Activated B cell treated with CpG ODN at 0.5 μM for 24 hours (primary cell): Measurements from ENCODE around the gene PRKACA. TPM values are rescaled to one million over a fixed set of nuclear protein-coding genes. Genes with fewer than 3 reads are reported as not detected.

Experiments used
- ATAC-seq: fragments of 200-7000 bp; cut with Tn5 transposase; one replicate; pipeline ENCODE4 v1.10.0; 2021; ENCODE audit warnings: low read depth, mild to moderate bottlenecking, moderate library complexity
- CTCF ChIA-PET: fragments of 350-600 bp; sonication (Branson Sonifier 250); formaldehyde crosslinking; loops from one replicate; lab custom pipeline; 2021; ENCODE audit warnings: antibody characterized with exemption; lab: Charles Lee
- POLR2A ChIA-PET: fragments of 350-600 bp; sonication (Branson Sonifier 250); formaldehyde crosslinking; loops from one replicate; lab custom pipeline; 2021; ENCODE audit warnings: antibody characterized with exemption; lab: Charles Lee
- DNase-seq: peaks from one replicate; pipeline ENCODE4 v3.0.0; 2022
- H3K27ac Mint-ChIP-seq: one replicate; pipeline ENCODE4 v1.8.0; 2020; ENCODE audit warnings: mixed read lengths
- H3K27me3 Mint-ChIP-seq: one replicate; pipeline ENCODE4 v1.8.0; 2021; ENCODE audit warnings: mixed read lengths
- H3K36me3 Mint-ChIP-seq: one replicate; pipeline ENCODE4 v1.8.0; 2021; ENCODE audit warnings: low read depth, mixed read lengths
- H3K4me1 Mint-ChIP-seq: one replicate; pipeline ENCODE4 v1.8.0; 2021; ENCODE audit warnings: mixed read lengths
- H3K4me3 Mint-ChIP-seq: one replicate; pipeline ENCODE4 v1.8.0; 2020; ENCODE audit warnings: mild to moderate bottlenecking, mixed read lengths
- H3K9me3 Mint-ChIP-seq: one replicate; pipeline ENCODE4 v1.8.0; 2020; ENCODE audit warnings: mixed read lengths
- CTCF ChIP-seq: fragments of 200-600 bp; IDR thresholded peaks from one replicate; pipeline ENCODE4 v1.8.0; 2022; ENCODE audit warnings: antibody characterized with exemption, mild to moderate bottlenecking
- intact Hi-C: fragments of 100-400 bp; cut with micrococcal nuclease; formaldehyde crosslinking; loops from one replicate; pipeline ENCODE4 v1.15.1; 2024
- total RNA-seq: library from RNA; stranded (reverse); gene quantifications from 2 replicates; pipeline ENCODE4 v1.2.3, GENCODE V29; 2022

Gene PRKACA
- total RNA-seq, 1 donor from 2014 or later = 43.7 TPM

DNA sequence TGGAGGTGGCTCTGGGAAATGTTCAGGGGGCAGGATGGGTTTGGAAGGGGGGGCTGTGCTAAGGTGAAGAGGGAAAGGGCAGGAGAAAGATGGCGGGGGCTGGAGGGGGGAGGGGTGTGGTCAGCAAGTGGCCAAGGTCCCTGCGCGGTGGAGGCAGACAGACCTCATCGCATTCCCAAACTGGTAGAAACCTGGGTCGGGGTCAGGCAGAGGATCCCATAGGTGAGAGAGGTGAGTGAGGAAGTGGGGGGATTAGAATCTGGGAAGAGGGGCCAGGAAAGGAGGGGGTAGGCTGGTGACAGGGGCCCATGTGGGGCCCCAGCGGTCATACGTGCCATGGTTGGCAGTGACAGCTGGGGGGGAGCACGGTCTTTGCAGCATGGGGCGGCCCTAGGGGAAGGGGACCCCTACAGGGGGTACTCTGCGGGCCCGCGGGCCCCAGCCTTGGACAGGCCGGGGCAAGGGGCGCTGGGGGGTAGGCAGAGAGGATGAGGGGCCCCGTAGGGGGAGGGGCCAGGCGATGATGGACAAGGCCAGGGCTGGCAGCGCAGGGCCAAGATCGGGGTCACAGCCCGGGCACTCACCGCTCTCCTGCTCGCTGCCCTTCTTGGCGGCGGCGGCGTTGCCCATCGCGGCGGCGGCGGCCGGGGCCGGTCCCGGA lies 514 bp downstream of the PRKACA start:
- ATAC-seq = no peak
- H3K4me3 Mint-ChIP-seq = peak overlapping the region; percentile 84

GRCh38 chr19:14116525-14116917 lies 1.0 kb downstream of the PRKACA start:
- Mint-ChIP-seq H3K4me1 (peaks cover 42% of the 10 kb centered on the region), H3K27me3 (no peaks in the 10 kb centered on the region), H3K36me3 (peaks cover 1% of the 10 kb centered on the region), H3K9me3 (no peaks in the 10 kb centered on the region), H3K4me3 (peak overlapping the region; percentile 84), H3K27ac (peak overlapping the region; percentile 30)
- CTCF ChIA-PET = interaction anchor here (1.3 kb wide), 1 partner anchor 20 kb away, joined by 7 read pairs; the partner anchor contains the start of gene ASF1B
- no peak for ATAC-seq
- intact Hi-C loops = loop anchor here (10.0 kb wide), 1 partner anchor 322 kb away; the partner anchor contains the start of gene ZSWIM4
- no peak for TF ChIP-seq CTCF
- no peak for DNase-seq
- POLR2A ChIA-PET = interaction anchor here (2.0 kb wide), 1 partner anchor 27 kb away, joined by 5 read pairs; no protein-coding TSS in a partner anchor

More for the DNA sequence above, 514 bp downstream of the PRKACA start:
- no peaks in the 10 kb centered on the region for H3K27me3 Mint-ChIP-seq
- H3K27ac Mint-ChIP-seq = peak overlapping the region; percentile 30
- no peak for DNase-seq
- intact Hi-C loops = loop anchor here (1.0 to 10.0 kb wide), 4 partner anchors 19 to 322 kb away; partner anchors contain the start of genes ASF1B, DCAF15 and ZSWIM4
- CTCF ChIA-PET = interaction anchor here (0.9 to 1.3 kb wide), 3 partner anchors 20 to 57 kb away, joined by 3 to 7 read pairs (median 4); partner anchors contain the start of gene ASF1B
- no peaks in the 10 kb centered on the region for H3K9me3 Mint-ChIP-seq
- H3K36me3 Mint-ChIP-seq = peaks cover 1% of the 10 kb centered on the region
- H3K4me1 Mint-ChIP-seq = peaks cover 42% of the 10 kb centered on the region
- no peak for TF ChIP-seq CTCF
- POLR2A ChIA-PET = interaction anchor here (0.9 to 2.0 kb wide), 7 partner anchors 20 to 965 kb away, joined by 3 to 6 read pairs (median 5); partner anchors contain the start of gene ASF1B

DNA sequence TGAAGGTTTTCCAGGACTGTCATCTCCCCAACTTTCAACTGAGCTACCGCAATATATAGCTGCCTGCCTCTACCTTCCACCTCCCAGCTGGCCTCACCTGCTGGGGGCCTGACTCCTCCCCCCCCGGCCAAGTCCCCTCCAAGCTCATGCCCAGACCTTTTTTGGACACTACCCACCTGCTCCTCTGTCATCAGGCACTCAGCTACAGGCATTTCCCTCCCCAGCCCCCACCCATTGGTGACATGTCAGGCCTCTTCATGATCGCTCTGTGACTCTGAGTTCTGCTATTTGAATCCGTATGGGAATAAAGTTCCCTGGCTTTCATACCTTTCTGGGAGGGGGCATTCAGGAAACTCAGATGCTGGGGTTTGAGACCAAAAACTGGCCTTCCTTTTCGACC lies 1.8 kb downstream of the PRKACA start:
- peak overlapping the region; percentile 84 for H3K4me3 Mint-ChIP-seq
- POLR2A ChIA-PET = no interaction called here
- TF ChIP-seq CTCF = no peak
- no peak for DNase-seq
- H3K27ac Mint-ChIP-seq = no peak overlapping the region
- peaks cover 42% of the 10 kb centered on the region for H3K4me1 Mint-ChIP-seq
- CTCF ChIA-PET = interaction anchor here (0.5 to 1.9 kb wide), 4 partner anchors 21 to 57 kb away, joined by 3 to 9 read pairs (median 6); partner anchors contain the start of gene ASF1B
- no peak for ATAC-seq
- no peaks in the 10 kb centered on the region for H3K9me3 Mint-ChIP-seq
- no peaks in the 10 kb centered on the region for H3K27me3 Mint-ChIP-seq
- intact Hi-C loops = loop anchor here (1.0 to 10.0 kb wide), 3 partner anchors 43 to 321 kb away; partner anchors contain the start of genes MISP3 and ZSWIM4
- H3K36me3 Mint-ChIP-seq = peaks cover 1% of the 10 kb centered on the region

DNA sequence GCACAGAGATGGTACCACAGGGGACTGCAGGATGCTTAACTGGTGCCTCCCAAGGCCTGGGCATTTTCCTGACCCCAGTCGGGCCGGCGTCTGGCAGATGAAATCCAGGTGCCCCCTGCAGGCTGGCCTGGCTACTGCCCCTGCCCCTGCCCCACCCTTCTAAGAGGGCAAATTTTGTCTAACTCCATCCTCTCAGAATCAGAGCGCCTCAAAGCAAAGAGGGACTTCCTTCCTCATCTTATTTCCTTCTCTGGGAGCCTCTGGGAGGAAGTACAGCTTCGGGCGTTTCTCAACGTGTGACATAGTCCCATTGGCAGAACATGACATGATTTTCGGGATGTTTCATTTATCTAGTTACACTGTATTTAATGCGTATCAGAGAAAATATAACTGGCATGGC lies 2.7 kb downstream of the PRKACA start:
- H3K4me1 Mint-ChIP-seq = peaks cover 42% of the 10 kb centered on the region
- peak; percentile 48 for DNase-seq

More for the DNA sequence above, 2.7 kb downstream of the PRKACA start:
- CTCF ChIA-PET = interaction anchor here (1.1 to 1.9 kb wide), 4 partner anchors 9 to 56 kb away, joined by 3 to 9 read pairs (median 6); no protein-coding TSS in a partner anchor
- Mint-ChIP-seq H3K27ac (peak overlapping the region; percentile 46), H3K9me3 (no peaks in the 10 kb centered on the region), H3K36me3 (peaks cover 1% of the 10 kb centered on the region), H3K27me3 (no peaks in the 10 kb centered on the region), H3K4me3 (peak overlapping the region; percentile 55)
- POLR2A ChIA-PET = interaction anchor here (0.8 kb wide), 1 partner anchor 22 kb away, joined by 3 read pairs; the partner anchor contains the start of gene ASF1B
- ATAC-seq = no peak
- intact Hi-C loops = loop anchor here (1.0 to 10.0 kb wide), 3 partner anchors 42 to 320 kb away; partner anchors contain the start of genes MISP3 and ZSWIM4
- TF ChIP-seq CTCF = no peak
